SK-MEL-5 (cell line): Measurements from ENCODE around the gene SLC17A9. TPM values are rescaled to one million over a fixed set of nuclear protein-coding genes. Genes with fewer than 3 reads are reported as not detected.
"Not testable (repeated sequence)": the region's sequence is repeated elsewhere in the genome, so short reads cannot be mapped to it uniquely, and the experiment has no call there.

Experiments used
- DNase-seq: peaks from one replicate; pipeline ENCODE4 v3.0.0-alpha.2; 2016; ENCODE audit warnings: low read depth, low spot score
- in situ Hi-C: cut with HindIII; loops from 2 replicates; pipeline ENCODE4 v1.10.0; 2016; ENCODE audit warnings: low sequenced_read_pairs, high pct_unique_total_duplicates, low pct_unique_long_range_greater_than_20kb
- total RNA-seq: library from RNA; depleted of rRNA; stranded (reverse); fragments of >200 nt; shearing (Covaris generic); gene quantifications from 2 replicates; pipeline ENCODE4 v1.2.3, GENCODE V29; 2014

SLC17A9 gene
- total RNA-seq, 1 experiment from 2014 or later, result not detected

DNA sequence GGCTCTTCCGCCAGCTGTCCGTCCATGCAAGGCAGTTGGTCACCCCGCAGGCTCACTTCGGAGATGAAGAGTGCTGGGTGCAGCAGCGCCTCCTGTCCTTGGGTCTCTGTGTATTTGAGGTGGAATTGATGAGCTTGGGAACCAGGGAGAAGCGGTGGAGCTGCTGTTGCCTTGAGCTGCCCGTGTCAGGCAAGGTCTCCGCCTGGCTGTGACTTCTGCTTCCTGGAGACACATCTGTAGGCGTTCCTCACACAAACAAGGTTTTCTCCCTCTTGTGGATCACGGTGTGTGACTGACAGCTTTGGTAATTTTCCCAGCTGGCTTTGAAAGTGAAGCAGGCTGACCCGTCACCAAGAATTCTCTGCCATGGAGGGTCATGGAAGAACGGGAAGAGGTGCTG lies 2.5 kb upstream of the SLC17A9 start:
- DNase-seq, result no peak
- in situ Hi-C loops, result no loop called here

DNA sequence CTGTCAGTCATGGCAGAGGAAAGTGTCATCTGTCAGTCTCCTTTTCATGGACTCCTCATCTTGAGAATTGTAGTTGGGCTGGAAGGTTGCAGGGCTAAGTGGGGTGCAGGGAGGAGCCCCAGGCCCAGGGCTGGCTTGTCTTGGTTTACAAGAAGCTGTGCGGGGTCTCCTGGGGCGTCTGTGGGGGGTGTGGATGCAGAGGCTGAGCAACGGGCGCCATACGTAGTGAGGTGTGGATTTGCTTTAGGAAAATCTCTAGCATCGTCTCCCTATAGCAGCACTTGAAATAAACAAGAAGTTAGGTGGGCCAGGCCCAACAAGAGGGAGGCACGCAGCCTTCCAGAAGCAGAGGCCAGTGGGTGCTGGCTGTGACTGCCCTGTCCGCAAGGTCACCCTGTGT lies 1.8 kb upstream of the SLC17A9 start:
- in situ Hi-C loops, result no loop called here
- DNase-seq, result no peak

DNA sequence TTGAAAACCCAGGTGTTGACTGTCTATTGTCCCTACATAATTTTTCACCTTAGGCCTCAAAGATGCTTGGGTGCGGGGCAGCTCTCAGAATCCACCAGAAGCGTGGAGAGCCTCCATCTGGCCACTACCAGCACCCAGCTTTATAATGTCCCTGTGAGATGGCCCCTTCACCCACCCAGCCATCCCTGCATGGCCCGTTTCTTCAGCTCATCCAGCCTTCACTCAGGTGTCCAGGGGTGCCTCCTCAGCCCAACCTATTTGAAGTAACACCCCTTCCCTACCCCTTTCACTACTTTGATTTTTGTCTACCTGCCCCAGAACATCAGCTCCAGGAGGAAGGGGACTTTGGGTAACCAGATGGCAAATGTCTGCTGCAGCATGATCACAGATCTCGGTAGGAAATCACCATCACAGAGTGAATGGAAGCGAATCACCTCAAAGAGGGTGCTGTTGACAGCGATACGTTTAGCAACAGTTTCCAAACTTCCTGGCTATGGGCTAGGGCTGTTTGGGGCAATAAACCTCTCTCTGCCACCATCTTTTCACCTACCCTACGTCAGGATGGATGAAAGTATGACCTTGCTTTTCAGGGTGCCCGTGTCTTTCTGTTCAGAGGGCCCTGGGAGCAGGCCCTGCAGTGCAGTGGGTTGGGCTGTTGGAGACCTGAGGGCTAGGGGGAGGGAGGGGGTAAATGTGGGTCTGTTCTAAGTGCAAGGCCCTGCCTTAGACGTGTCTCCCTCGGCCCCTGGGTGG lies 1.2 kb upstream of the SLC17A9 start:
- no peak for DNase-seq
- in situ Hi-C loops, result no loop called here

DNA sequence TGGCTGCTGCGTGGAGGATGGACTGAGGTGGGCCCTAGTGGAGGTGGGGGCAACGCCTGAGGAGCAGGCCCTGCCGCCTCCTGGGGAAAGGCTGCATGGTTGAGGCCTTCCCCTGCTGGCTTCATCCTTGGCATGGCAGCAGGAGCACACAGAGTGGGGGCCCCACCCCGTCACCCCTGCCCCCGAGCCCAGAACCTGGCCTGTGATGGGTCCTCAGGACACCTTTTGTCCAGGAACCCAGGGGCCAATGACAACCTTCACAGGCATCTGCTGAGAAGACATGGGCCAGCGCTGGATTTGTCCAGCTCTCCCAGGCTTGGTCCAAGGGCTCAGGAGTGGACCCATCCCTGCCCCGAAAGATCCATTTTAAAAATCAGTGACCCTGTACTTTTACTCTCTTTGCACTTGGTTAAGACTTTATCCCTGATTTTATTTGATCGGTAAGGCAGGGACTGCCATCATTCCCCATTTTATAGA lies 575 bp upstream of the SLC17A9 start:
- in situ Hi-C loops, result no loop called here
- DNase-seq, result no peak

DNA sequence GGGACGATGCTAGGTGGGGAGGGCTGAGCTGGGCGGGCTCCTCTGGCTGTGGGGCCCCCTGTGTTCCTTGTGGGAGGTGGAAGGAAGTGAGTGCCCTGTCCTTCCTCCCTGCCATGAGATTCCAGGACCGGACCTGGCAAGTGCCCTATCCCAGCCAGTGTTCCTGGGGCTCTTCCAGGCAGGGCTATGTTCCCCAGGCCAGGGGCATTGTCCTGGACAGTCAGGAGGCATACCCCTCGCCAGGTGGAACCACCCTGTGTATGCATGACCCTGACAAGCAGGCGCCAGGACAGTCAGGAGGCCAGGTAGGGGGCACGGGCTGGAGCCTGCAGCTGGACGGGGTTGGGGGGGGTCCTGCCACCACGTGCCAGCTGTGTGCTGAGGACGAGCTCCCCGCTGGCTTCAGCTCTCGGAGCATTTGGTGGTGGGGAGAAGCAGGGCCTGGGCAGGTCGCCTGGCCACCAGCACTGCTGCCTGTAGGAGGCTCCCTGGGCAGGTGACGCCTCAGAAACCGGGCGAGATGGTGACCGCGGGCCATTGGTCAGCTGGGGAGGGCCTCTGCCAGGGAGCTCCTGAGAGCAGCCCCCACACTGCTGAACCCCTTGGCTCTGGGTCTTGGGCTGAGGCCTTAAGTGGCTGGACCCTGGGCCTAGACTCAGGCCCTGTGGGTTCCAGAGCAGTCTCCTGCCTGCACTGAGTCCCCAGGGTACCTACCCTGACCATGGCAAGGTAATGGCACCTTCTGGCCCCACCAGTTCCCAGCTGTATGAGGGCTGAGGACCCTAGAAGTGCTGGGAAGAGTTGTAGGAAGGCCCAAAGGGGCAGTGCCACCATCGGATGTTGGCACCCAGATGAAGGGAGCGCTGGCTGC lies 694 bp downstream of the SLC17A9 start:
- no peak for DNase-seq
- in situ Hi-C loops, result no loop called here

DNA sequence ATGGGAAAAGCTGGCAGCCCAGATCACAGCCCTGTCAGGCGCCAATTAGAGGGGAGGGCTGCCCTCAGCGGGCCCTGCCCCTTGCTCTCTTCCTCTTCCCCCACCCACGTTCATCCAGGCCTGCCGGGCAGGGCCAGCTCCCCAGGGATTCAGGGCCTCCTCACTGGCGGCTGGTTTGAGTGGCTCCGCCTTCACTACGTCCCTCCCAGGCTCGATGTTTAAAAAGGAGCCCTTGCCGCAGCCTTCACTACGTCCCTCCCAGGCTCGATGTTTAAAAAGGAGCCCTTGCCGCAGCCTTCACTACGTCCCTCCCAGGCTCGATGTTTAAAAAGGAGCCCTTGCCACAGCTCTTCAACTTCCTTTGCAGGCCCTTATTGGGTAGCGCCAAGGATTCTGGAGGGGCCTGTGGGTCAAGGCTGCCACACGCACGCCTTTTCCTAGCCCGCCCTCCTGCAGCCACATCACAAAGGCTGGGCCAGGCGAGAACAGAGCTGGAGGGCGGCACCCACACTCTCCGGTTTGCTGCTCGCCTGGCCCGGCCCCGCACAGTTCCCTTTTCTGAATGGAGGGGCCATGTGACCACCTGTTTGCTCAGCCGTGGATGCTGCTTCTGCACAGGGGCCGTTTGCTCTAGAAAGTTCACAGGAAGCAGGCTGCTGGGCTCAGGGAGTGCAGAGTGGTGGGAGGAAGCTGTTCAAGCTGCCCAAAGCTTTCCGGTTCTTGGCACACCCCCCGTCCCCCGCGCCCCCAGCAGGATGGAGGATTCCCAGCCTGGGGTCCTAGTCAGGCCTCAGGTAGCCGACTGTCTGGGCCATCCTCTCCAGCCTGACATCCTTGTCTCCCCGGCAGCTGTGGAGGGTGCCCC lies 1.6 kb downstream of the SLC17A9 start:
- in situ Hi-C loops, result no loop called here
- no peak for DNase-seq

DNA sequence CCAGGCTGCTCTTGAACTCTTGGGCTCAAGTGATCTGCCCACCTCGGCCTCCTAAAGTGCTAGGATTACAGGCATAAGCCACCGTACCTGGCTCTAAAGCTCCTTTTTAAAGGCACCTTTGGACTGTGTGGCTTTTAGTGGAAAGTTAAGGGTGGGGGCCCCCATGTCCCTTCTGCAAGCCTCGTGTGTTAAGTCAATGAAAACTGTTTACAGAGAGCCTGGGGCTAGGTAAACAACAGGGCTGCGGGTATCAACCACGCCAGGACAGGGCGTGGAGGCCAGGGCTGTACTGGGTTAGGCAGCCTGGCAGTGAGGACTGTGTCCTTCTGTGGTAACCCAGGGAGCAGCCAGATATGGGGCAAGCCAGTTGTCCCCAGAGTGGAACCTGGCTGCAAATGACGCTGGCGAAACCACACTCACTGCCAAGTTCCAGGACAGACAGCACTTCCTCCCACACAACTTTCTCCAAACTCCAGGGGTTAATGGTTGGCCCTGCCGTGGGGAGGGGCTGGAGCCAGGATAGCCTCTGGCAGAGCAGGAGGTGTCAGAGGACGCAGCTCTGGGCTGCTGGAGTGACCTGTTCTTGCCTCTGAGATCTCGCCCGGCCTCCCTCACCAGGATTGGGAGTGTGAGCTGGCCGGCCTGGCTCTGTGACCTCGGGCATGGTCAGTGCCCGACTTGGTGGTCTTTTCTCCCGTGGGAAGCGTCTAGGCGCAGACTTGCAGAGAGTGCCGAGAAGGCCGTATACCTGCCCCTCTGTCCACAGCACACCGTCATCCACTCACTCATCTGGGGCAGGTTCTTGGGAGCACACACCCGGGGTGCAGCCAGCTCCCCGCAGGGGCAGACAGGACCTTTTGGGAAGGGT lies 3.2 kb downstream of the SLC17A9 start:
- in situ Hi-C loops, result no loop called here

DNA sequence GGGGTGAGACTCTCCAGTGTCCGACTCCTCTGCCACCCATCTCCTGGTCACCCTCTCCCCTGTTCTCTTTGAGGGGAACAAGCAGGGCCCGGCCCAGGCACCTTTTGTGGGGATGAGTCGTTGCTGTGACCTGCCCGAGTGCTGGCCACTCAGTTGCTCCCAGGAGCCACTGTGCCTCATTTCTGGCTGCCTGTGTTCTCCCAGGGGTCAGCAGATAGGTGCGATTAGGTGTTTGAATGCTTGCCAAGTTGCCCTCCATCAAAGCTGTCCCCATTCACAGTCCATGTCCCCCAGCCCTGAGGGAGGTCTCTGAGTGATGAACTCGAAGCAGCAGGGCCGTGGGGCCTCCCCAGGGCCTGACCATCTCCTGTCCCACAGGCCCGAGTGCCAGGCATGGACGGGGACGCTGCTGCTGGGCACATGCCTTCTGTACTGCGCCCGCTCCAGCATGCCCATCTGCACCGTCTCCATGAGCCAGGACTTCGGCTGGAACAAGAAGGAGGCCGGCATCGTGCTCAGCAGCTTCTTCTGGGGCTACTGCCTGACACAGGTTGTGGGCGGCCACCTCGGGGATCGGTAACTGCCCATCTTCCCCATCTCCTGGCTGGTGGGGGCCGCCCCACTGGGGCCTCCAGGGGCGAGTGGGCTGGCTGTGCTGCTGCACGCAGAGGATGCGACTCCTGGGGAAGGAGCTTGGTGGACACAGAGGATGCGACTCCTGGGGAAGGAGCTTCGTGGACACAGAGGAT lies 4.1 kb downstream of the SLC17A9 start:
- DNase-seq, result no peak
- in situ Hi-C loops, result no loop called here

More for the DNA sequence above, 3.2 kb downstream of the SLC17A9 start:
- no peak for DNase-seq

DNA sequence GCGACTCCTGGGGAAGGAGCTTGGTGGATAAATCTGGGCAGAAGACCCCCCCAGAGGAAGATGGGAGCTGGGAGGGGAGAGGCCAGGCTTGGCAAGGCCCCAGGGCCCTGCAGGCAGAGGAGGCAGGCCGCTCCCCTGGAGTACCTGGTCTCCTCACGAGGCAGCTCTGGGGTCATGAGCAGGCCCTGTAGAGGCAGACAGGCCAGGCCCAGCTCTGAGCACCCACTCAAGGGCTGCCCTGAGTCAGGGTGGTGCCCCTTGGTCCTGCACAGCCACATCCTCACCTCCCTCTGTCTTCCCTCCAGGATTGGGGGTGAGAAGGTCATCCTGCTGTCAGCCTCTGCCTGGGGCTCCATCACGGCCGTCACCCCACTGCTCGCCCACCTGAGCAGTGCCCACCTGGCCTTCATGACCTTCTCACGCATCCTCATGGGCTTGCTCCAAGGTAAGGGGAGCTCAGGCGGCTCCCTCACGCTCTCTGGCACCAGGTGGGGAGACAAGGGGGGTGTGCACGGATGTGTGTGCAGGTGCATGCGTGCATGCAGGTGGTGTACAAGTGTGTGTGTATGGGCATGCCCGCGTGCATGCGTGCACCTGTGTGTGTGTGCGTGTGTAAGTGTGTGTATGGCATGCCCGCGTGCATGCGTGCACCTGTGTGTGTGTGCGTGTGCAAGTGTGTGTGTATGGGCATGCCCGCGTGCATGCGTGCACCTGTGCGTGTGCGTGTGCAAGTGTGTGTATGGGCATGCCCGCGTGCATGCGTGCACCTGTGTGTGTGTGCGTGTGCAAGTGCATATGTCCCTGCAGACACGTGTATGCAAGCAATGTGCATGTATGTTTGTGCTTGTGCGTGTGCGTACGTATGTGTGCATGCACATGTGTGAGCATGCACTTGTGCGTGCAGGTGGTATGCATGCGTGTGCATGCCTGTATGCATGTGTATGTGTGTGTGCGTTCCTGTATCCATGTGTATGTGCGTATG lies 4.9 kb downstream of the SLC17A9 start:
- in situ Hi-C loops, result no loop called here
- no peak for DNase-seq

DNA sequence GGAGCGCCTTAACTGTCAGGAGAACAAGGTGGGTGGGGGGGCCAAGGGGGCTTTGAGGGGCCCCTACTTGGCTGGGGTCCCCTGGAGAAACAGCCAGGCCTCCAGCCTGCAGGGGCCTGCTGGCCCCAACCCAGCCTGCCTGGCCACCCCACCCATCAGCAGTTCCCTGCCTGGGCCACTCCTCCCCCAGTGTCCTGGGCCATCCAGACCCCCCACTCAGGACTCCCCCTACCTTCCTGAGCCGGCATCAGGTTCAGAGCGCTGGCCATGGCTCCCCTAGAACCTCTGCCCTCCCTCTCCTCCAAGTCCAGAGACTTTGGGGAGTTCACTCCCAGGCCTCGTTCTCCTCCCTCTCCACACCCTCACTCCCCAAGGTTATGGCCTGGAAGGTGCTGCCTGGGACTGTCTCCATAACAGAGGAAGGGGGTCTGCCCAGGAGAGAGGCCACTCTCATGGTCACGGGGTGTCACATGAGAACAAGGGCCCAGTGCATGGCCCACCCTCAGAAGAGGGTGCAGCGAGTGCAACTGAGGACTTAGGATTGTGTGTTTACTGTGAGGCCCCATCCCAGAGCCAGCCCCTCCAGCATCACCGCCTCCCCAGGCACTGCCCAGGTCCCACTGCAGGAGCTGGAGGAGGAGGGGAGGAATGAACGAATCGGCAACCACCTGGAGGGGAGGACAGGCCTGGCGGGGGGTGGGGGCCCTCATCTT lies 6.0 kb downstream of the SLC17A9 start:
- DNase-seq, result no peak
- in situ Hi-C loops, result no loop called here

DNA sequence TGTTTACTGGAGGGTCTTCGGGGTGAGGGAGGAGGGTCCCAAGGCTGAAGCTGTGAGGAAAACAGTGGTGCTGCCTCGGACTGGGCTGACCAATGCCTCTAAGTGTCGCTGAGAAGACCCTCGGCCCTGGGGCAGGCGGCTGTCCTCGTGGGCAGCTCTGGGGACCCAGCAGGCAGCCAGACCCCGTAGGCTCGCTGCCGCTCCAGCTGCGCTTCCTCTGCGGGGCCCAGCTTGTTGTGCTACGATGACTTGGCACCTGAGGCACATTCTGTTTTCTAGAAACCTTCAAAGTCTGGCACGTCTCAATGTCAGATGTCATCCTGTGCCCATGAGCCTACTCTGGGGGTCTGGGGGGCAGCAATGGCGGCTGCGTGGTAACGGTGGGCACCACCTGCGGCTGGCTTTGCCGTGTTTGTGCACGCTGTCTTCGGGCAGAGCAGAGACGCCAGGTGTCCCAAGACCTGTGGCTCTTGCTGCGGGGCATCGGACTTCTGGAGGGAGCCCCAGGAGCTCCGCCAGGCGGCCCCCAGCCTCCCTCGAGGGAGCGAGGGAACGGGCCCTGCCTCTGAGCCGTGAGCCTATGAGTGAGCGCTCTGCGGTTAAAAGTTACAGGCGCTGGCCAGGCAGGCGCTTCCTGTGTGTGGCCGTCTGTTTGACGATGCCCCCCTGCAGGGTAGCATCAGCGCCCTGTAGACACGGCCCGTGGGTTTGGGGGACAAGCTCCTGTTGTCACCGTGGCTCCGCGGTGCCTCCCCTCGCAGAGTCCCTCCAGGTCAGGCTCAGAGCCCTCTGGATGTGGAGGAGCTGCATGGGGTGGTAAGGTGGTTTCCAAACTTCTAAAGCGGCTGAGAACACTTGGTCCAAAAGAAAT lies 6.8 kb downstream of the SLC17A9 start:
- no peak for DNase-seq
- in situ Hi-C loops, result no loop called here

DNA sequence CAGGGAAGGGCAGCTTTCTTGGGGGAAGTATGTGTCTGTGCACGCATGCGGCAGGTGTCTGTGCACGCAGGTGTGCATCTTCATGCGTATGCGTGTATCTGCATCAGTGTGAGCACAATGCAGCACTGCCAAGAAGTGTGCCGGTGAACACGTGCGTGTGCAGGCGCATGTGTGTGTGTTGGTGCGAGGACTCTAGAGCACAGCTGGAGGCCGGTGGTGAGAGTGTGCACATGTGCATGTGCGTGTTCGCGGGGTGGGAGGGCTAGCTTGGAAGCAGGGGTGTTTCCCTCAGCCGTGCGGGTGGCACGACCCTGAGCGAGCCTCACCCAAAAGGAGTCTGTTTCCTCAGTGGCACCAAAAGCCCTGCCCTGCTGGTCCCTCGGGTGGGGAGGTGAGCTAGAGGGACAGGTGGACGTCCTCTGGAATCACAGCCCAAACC lies 7.5 kb downstream of the SLC17A9 start:
- in situ Hi-C loops, result no loop called here
- DNase-seq, result no peak

DNA sequence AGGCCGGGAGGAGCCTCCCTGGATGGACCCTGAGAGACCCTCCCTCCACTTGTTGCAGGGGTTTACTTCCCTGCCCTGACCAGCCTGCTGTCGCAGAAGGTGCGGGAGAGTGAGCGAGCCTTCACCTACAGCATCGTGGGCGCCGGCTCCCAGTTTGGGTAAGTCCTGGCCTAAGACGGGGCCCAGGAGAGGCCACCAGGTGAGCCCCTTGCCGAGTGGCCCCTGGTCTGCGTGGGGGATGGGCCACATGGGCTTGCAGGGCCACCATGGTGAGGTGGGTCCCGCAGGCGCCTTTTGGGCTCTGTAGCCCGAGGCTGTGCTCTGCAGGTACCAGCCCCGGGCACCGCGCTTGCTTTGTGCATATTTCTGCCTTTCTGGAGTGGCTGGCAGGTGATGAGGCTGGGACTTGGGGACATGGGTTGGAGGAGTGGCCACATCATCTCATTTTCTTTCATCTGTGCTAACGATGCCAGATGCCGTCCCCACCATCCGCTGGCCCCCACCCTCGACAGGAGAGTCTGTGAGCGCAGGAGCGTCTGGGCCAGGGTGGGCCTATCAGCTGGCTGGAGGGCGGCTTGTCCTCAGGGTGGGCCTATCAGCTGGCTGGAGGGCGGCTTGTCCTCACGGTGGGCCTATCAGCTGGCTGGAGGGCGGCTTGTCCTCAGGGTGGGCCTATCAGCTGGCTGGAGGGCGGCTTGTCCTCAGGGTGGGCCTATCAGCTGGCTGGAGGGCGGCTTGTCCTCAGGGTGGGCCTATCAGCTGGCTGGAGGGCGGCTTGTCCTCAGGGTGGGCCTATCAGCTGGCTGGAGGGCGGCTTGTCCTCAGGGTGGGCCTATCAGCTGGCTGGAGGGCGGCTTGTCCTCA lies 8.2 kb downstream of the SLC17A9 start:
- in situ Hi-C loops, DNase-seq: not testable (repeated sequence)
